Peyer's patch (tissue), 4 donors: ENCODE results near the gene CYP20A1. TPM values are rescaled to one million over a fixed set of nuclear protein-coding genes. Genes with fewer than 3 reads are reported as not detected.
"Not testable (repeated sequence)": the region's sequence is repeated elsewhere in the genome, so short reads cannot be mapped to it uniquely, and the experiment has no call there.

ENCODE experiments used
- DNase-seq, 3 donors: peaks; one replicate each; pipeline ENCODE4 v3.0.0-alpha.2; 2017 to 2019
- H3K27ac ChIP-seq, 4 donors: fragments of 200-600 bp; sonication (generic); one replicate each; pipeline ENCODE4 v1.5.1; 2016 to 2019
- H3K27me3 ChIP-seq, 2 donors: fragments of 200-600 bp; sonication (generic); one replicate each; pipeline ENCODE4 v1.5.1; 2019
- H3K36me3 ChIP-seq, 3 donors: fragments of 200-600 bp; sonication (generic); one replicate each; pipeline ENCODE4 v1.5.1; 2016 to 2019
- H3K4me1 ChIP-seq, 4 donors: fragments of 200-600 bp; sonication (generic); one replicate each; pipeline ENCODE4 v1.5.1; 2016 to 2019
- H3K4me3 ChIP-seq, 4 donors: fragments of 200-600 bp; sonication (generic); 1 replicate in 3 of 4; 2 replicates in 1 of 4; pipeline ENCODE4 v1.5.1; 2016 to 2019; ENCODE audit warnings: mild to moderate bottlenecking in 1 of 4
- H3K9me3 ChIP-seq, 4 donors: fragments of 200-600 bp; sonication (generic); one replicate each; pipeline ENCODE4 v1.5.1; 2016 to 2019; ENCODE audit warnings: mild to moderate bottlenecking in 1 of 4
- CTCF ChIP-seq, 6 experiments: fragments of 450-650 bp in 4 of 6; fragments of 200-600 bp in 2 of 6; sonication (generic) in 1 of 6; IDR thresholded peaks; one replicate each; pipeline ENCODE4 v1.5.1; 2017 to 2019; ENCODE audit warnings: antibody characterized with exemption in 6 of 6, mild to moderate bottlenecking in 3 of 6, moderate library complexity in 1 of 6
- POLR2A ChIP-seq, 2 donors: fragments of 450-650 bp; IDR thresholded peaks; one replicate each; pipeline ENCODE4 v1.5.1; 2017; ENCODE audit warnings: antibody characterized with exemption in 2 of 2, mild to moderate bottlenecking in 2 of 2, moderate library complexity in 2 of 2
- total RNA-seq, 4 donors: library from RNA; depleted of rRNA; stranded (reverse); fragments of >200 nt; gene quantifications; one replicate each; pipeline ENCODE4 v1.1.0, GENCODE V29; 2016

CYP20A1 gene
- total RNA-seq, 4 donors from 2014 or later, result 21.4 to 32.2 (median 25.3) TPM

GRCh38 chr2:203261326-203262159 is 22.7 kb downstream of the CYP20A1 start:
- H3K9me3 ChIP-seq, result no peaks in the 10 kb centered on the region
- no peak overlapping the region for H3K4me3 ChIP-seq
- no peak for TF ChIP-seq POLR2A (IDR thresholded peaks at IDR 0.05)
- H3K27me3 ChIP-seq, result no peaks in the 10 kb centered on the region
- peaks cover 0 to 50% (median 0%) of the 10 kb centered on the region in 3 donors for H3K36me3 ChIP-seq
- no peaks in the 10 kb centered on the region for H3K4me1 ChIP-seq
- H3K27ac ChIP-seq, result no peak overlapping the region
- no peak for DNase-seq

- no peak overlapping the region for H3K27ac ChIP-seq
- H3K27me3 ChIP-seq, result no peaks in the 10 kb centered on the region
- no peak overlapping the region for H3K4me3 ChIP-seq
- H3K9me3 ChIP-seq, result no peaks in the 10 kb centered on the region
- peaks cover 0 to 79% (median 0%) of the 10 kb centered on the region in 3 donors for H3K36me3 ChIP-seq
- TF ChIP-seq POLR2A (IDR thresholded peaks at IDR 0.05), result no peak
- TF ChIP-seq CTCF (IDR thresholded peaks at IDR 0.05), result no peak
- H3K4me1 ChIP-seq, result no peaks in the 10 kb centered on the region
- DNase-seq, result no peak
Observed at GRCh38 chr2:203279288-203279687, 40.5 kb downstream of the CYP20A1 start.

GRCh38 chr2:203280428-203281064 is 41.7 kb downstream of the CYP20A1 start:
- Histone ChIP-seq H3K4me3 (no peak overlapping the region), H3K4me1 (no peaks in the 10 kb centered on the region), H3K27me3 (no peaks in the 10 kb centered on the region), H3K9me3 (no peaks in the 10 kb centered on the region), H3K36me3 (peaks cover 0 to 84% (median 0%) of the 10 kb centered on the region in 3 donors), H3K27ac (no peak overlapping the region)
- no peak for TF ChIP-seq CTCF (IDR thresholded peaks at IDR 0.05)
- no peak for TF ChIP-seq POLR2A (IDR thresholded peaks at IDR 0.05)
- DNase-seq, result no peak

- no peak overlapping the region for H3K27ac ChIP-seq
- no peaks in the 10 kb centered on the region for H3K9me3 ChIP-seq
- peaks cover 0 to 93% (median 0%) of the 10 kb centered on the region in 3 donors for H3K36me3 ChIP-seq
- no peak for DNase-seq
- no peaks in the 10 kb centered on the region for H3K4me1 ChIP-seq
- no peaks in the 10 kb centered on the region for H3K27me3 ChIP-seq
- no peak overlapping the region for H3K4me3 ChIP-seq
- TF ChIP-seq CTCF (IDR thresholded peaks at IDR 0.05), result no peak
- TF ChIP-seq POLR2A (IDR thresholded peaks at IDR 0.05), result no peak
Observed at GRCh38 chr2:203282101-203282500, 43.3 kb downstream of the CYP20A1 start.

GRCh38 chr2:203286532-203286931 is 47.7 kb downstream of the CYP20A1 start:
- no peaks in the 10 kb centered on the region for H3K27me3 ChIP-seq
- DNase-seq, result no peak
- peaks cover 0 to 76% (median 0%) of the 10 kb centered on the region in 3 donors for H3K36me3 ChIP-seq
- no peak overlapping the region for H3K27ac ChIP-seq
- no peak overlapping the region for H3K4me3 ChIP-seq
- H3K4me1 ChIP-seq, result no peaks in the 10 kb centered on the region
- no peak for TF ChIP-seq CTCF (IDR thresholded peaks at IDR 0.05)
- no peak for TF ChIP-seq POLR2A (IDR thresholded peaks at IDR 0.05)
- no peaks in the 10 kb centered on the region for H3K9me3 ChIP-seq

GRCh38 chr2:203301667-203302066 is 62.8 kb downstream of the CYP20A1 start:
- H3K9me3 ChIP-seq, result no peaks in the 10 kb centered on the region
- DNase-seq, result no peak
- no peak for TF ChIP-seq CTCF (IDR thresholded peaks at IDR 0.05)
- TF ChIP-seq POLR2A (IDR thresholded peaks at IDR 0.05), result no peak
- no peak overlapping the region for H3K4me3 ChIP-seq
- peaks cover 0 to 20% (median 0%) of the 10 kb centered on the region in 3 donors for H3K36me3 ChIP-seq
- no peaks in the 10 kb centered on the region for H3K4me1 ChIP-seq
- no peak overlapping the region for H3K27ac ChIP-seq
- no peaks in the 10 kb centered on the region for H3K27me3 ChIP-seq

GRCh38 chr2:203302586-203302985 is 63.8 kb downstream of the CYP20A1 start:
- not testable (repeated sequence) for H3K27me3 ChIP-seq, H3K9me3 ChIP-seq, H3K27ac ChIP-seq, DNase-seq, H3K4me1 ChIP-seq, H3K4me3 ChIP-seq
- peaks cover 0 to 16% (median 0%) of the 10 kb centered on the region in 3 donors for H3K36me3 ChIP-seq
